CD8-positive, alpha-beta memory T cell (primary cell): Measurements from ENCODE around the gene HEYL. TPM values are rescaled to one million over a fixed set of nuclear protein-coding genes. Genes with fewer than 3 reads are reported as not detected.

Experiments
- CTCF ChIA-PET: fragments of 350-600 bp; sonication (Branson Sonifier 250); formaldehyde crosslinking; loops from one replicate; lab custom pipeline; 2021; ENCODE audit warnings: antibody characterized with exemption; lab: Charles Lee
- POLR2A ChIA-PET: fragments of 350-600 bp; sonication (Branson Sonifier 250); formaldehyde crosslinking; loops from one replicate; lab custom pipeline; 2021; ENCODE audit warnings: antibody characterized with exemption; lab: Charles Lee
- DNase-seq, 5 donors: peaks; one replicate each; pipeline versions ENCODE4 v3.0.0 to v3.0.0-alpha.2; 2020 to 2022; ENCODE audit warnings: mixed read lengths in 1 of 5
- H3K27ac ChIP-seq: one replicate; pipeline ENCODE4 v1.7.0; 2013; ENCODE audit warnings: low read depth, mild to moderate bottlenecking, low read length, moderate library complexity
- H3K27me3 ChIP-seq: 2 replicates; pipeline ENCODE4 v1.7.0; 2013; ENCODE audit warnings: low read length, mild to moderate bottlenecking; ENCODE audit not compliant: insufficient read depth, poor library complexity, severe bottlenecking
- H3K36me3 ChIP-seq: 2 replicates; pipeline ENCODE4 v1.7.0; 2013; ENCODE audit warnings: mild to moderate bottlenecking, low read length, moderate library complexity; ENCODE audit not compliant: insufficient read depth
- H3K4me1 ChIP-seq: 2 replicates; pipeline ENCODE4 v1.7.0; 2013; ENCODE audit warnings: mild to moderate bottlenecking, low read length, moderate library complexity; ENCODE audit not compliant: insufficient read depth
- H3K4me3 ChIP-seq: 2 replicates; pipeline ENCODE4 v1.7.0; 2013; ENCODE audit warnings: mild to moderate bottlenecking, low read length
- H3K9me3 ChIP-seq: 2 replicates; pipeline ENCODE4 v1.7.0; 2013; ENCODE audit warnings: mild to moderate bottlenecking, low read length
- H3K27ac Mint-ChIP-seq, 8 donors: one replicate each; pipeline ENCODE4 v1.8.0; 2020 to 2021; ENCODE audit warnings: mixed read lengths in 8 of 8, mild to moderate bottlenecking in 6 of 8, inconsistent platforms in 3 of 8, moderate library complexity in 3 of 8
- H3K27me3 Mint-ChIP-seq, 2 donors: one replicate each; pipeline ENCODE4 v1.8.0; 2020 to 2021; ENCODE audit warnings: mixed read lengths in 2 of 2, mild to moderate bottlenecking in 1 of 2, moderate library complexity in 1 of 2
- H3K36me3 Mint-ChIP-seq, 3 donors: one replicate each; pipeline ENCODE4 v1.8.0; 2020 to 2021; ENCODE audit warnings: mixed read lengths in 3 of 3, inconsistent platforms in 1 of 3, mild to moderate bottlenecking in 1 of 3
- H3K4me1 Mint-ChIP-seq, 3 donors: one replicate each; pipeline ENCODE4 v1.8.0; 2020 to 2021; ENCODE audit warnings: mixed read lengths in 3 of 3, inconsistent platforms in 1 of 3, mild to moderate bottlenecking in 1 of 3
- H3K4me3 Mint-ChIP-seq, 7 donors: one replicate each; pipeline ENCODE4 v1.8.0; 2020 to 2021; ENCODE audit warnings: mixed read lengths in 7 of 7, mild to moderate bottlenecking in 6 of 7, moderate library complexity in 4 of 7, inconsistent platforms in 2 of 7
- H3K9me3 Mint-ChIP-seq, 5 donors: one replicate each; pipeline ENCODE4 v1.8.0; 2020 to 2022; ENCODE audit warnings: mixed read lengths in 5 of 5, mild to moderate bottlenecking in 3 of 5, moderate library complexity in 2 of 5, inconsistent platforms in 1 of 5
- polyA plus RNA-seq: library from polyadenylated mRNA; unstranded; fragments of 300-500 nt; fragmentation: Illumina TruSeq; gene quantifications from one replicate; pipeline ENCODE4 v1.2.3, GENCODE V29; 2021
- total RNA-seq, 2 experiments: library from RNA; stranded (reverse); gene quantifications; one replicate each; pipeline ENCODE4 v1.2.3, GENCODE V29; 2021

HEYL gene
- total and polyA plus RNA-seq, 3 experiments from 2014 or later, result 0.07 to 0.09 TPM; not detected in 1

DNA sequence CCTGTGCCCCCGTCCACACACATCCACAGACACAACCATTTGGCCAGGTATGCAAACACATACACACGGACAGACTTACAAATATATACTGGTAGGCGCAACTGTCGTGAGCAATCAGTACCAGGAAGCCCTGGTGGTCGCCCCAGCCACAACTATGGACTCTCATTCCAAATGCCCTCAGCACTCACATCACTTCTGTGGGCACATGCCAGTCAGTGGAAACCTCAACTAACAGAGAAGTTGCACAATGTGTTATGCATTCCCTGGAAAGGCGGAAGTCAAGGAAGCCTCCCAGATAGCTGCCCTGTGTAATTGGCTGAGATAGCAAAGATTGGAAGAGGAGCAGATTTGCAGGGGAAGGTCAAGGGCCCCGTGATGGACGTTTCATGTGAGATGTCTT, 1.4 kb upstream of the HEYL start:
- Histone ChIP-seq H3K27me3 (peaks cover 16% of the 10 kb centered on the region), H3K36me3 (no peaks in the 10 kb centered on the region), H3K4me3 (no peak overlapping the region), H3K4me1 (no peaks in the 10 kb centered on the region), H3K27ac (no peak overlapping the region), H3K9me3 (no peaks in the 10 kb centered on the region)
- Mint-ChIP-seq H3K36me3 (no peaks in the 10 kb centered on the region), H3K4me3 (peak overlapping the region in 2 of 7 donors; percentile 14 to 50), H3K27ac (no peak overlapping the region), H3K4me1 (peaks cover 1 to 5% (median 3%) of the 10 kb centered on the region in 3 donors), H3K9me3 (no peaks in the 10 kb centered on the region), H3K27me3 (peaks cover 23 to 39% of the 10 kb centered on the region in 2 donors)
- DNase-seq, result no peak
- CTCF ChIA-PET, result interaction anchor here (1.3 to 2.0 kb wide), 2 partner anchors 13 to 17 kb away, joined by 4 to 6 read pairs; no protein-coding TSS in a partner anchor
- POLR2A ChIA-PET, result no interaction called here

DNA sequence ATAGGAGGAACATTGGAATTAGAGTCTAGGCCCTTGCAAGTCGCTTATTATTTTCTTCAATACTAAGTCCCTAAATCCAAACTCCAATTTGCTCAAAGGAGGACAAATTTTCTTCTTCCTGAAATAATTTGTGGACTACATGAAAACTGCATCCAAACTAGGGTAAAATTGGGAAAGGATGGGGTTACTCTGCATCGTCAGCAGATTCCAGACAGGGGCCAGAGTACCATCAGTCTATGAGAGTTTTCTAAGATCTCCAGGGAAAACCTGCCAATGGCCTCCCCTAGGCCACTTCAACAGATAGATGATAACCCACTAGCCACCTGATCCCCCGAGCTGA, 508 bp downstream of the HEYL start:
- peaks cover 1 to 5% (median 3%) of the 10 kb centered on the region in 3 donors for H3K4me1 Mint-ChIP-seq
- H3K27ac Mint-ChIP-seq, result peak overlapping the region in 1 of 8 donors; percentile 68
- ChIA-PET POLR2A (no interaction called here), CTCF (interaction anchor here (1.1 to 1.5 kb wide), 2 partner anchors 31 to 82 kb away, joined by 3 read pairs; no protein-coding TSS in a partner anchor)
- H3K27me3 Mint-ChIP-seq, result peaks cover 23 to 57% of the 10 kb centered on the region in 2 donors
- DNase-seq, result no peak
- no peaks in the 10 kb centered on the region for H3K36me3 ChIP-seq
- no peaks in the 10 kb centered on the region for H3K36me3 Mint-ChIP-seq
- H3K9me3 ChIP-seq, result no peaks in the 10 kb centered on the region
- H3K4me1 ChIP-seq, result no peaks in the 10 kb centered on the region
- peaks cover 16% of the 10 kb centered on the region for H3K27me3 ChIP-seq
- no peaks in the 10 kb centered on the region for H3K9me3 Mint-ChIP-seq
- no peak overlapping the region for H3K4me3 ChIP-seq
- peak overlapping the region in 5 of 7 donors; percentile 46 to 69 (median 54) for H3K4me3 Mint-ChIP-seq
- no peak overlapping the region for H3K27ac ChIP-seq

DNA sequence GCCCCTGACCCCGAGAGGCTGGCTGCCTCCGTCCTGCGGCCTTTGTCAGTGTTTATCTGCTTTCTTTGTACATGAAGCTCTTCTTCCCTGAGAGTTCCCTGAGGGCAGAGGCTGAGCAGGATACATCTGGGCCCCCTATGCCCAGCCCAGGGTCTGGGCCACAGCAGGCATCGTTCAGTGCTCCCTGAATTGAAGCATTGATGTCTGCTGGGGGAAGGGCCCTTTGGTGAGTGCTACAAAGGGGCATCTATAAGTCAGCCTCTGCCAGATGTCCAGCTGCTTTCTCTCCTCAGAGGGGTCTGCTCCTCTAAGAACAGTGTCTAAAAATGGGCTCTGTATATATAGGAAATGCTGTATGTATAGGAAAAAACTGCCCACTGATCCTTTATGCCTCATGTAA, 2.1 kb downstream of the HEYL start:
- no peaks in the 10 kb centered on the region for H3K36me3 ChIP-seq
- H3K27me3 ChIP-seq, result peaks cover 16% of the 10 kb centered on the region
- peaks cover 1 to 5% (median 3%) of the 10 kb centered on the region in 3 donors for H3K4me1 Mint-ChIP-seq
- H3K4me1 ChIP-seq, result no peaks in the 10 kb centered on the region
- peaks cover 26 to 64% of the 10 kb centered on the region in 2 donors for H3K27me3 Mint-ChIP-seq
- no peaks in the 10 kb centered on the region for H3K9me3 ChIP-seq
- no peaks in the 10 kb centered on the region for H3K9me3 Mint-ChIP-seq
- DNase-seq, result no peak
- H3K4me3 ChIP-seq, result no peak overlapping the region
- no peak overlapping the region for H3K27ac Mint-ChIP-seq
- ChIA-PET CTCF (interaction anchor here (1.0 kb wide), 1 partner anchor 11 kb away, joined by 3 read pairs; no protein-coding TSS in a partner anchor), POLR2A (no interaction called here)
- no peak overlapping the region for H3K4me3 Mint-ChIP-seq
- H3K36me3 Mint-ChIP-seq, result no peaks in the 10 kb centered on the region
- H3K27ac ChIP-seq, result no peak overlapping the region

DNA sequence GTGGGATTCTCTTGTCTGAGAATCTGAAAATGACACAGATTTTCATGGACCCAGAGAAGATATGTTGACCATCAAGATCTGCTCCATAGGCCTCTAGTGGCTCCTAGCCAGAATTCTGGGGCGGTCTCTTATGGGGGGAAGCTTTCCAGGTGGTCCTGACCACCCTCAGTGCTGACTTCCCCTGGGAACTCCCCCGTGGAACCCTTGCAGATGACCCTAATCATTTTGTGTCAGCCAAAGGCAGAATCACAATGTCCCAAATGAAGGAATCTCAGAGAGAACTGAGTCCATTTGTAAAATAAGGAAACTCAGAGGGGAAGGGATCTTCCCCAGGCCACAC, 3.6 kb downstream of the HEYL start:
- H3K9me3 Mint-ChIP-seq, result no peaks in the 10 kb centered on the region
- H3K4me3 ChIP-seq, result no peak overlapping the region
- peaks cover 16% of the 10 kb centered on the region for H3K27me3 ChIP-seq
- no peaks in the 10 kb centered on the region for H3K36me3 ChIP-seq
- H3K9me3 ChIP-seq, result no peaks in the 10 kb centered on the region
- H3K4me1 ChIP-seq, result no peaks in the 10 kb centered on the region
- peaks cover 29 to 64% of the 10 kb centered on the region in 2 donors for H3K27me3 Mint-ChIP-seq
- no peak for DNase-seq
- H3K36me3 Mint-ChIP-seq, result no peaks in the 10 kb centered on the region
- no peak overlapping the region for H3K4me3 Mint-ChIP-seq
- H3K27ac Mint-ChIP-seq, result no peak overlapping the region
- H3K4me1 Mint-ChIP-seq, result peaks cover 1 to 5% (median 3%) of the 10 kb centered on the region in 3 donors
- ChIA-PET POLR2A (no interaction called here), CTCF (no interaction called here)
- no peak overlapping the region for H3K27ac ChIP-seq

DNA sequence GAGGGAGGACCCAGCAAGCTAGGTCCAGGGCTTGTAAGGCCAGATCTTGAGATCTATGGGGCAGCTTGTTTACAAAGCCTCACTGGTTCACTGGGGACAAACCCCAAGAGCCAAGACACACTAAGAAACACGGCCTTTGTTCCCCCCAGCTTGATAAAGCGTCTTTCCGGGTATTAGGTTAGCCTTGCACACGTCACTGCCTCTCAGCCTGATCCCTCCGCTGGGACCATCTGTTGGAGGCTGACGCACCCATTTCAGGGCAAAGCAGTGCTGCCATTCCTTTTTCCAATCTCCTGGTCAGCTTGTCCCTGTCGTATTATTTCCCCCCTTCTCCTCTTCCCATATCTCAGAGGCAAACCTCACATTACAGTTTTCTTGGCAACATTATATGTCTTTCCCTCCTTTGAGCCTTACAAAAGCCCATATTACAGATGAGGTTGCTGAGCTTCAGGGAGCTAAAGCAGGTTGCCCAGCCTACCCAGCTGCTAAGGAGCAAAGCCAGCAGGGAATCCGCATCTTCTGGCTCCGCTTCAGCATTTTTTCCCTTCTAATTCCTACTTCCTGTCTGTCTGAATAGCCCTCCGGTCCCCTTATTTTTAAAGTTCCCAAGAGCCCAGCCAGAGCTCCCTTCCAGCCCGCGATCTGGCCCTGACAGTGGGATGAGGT, 4.1 kb downstream of the HEYL start:
- no peaks in the 10 kb centered on the region for H3K4me1 ChIP-seq
- Mint-ChIP-seq H3K27ac (no peak overlapping the region), H3K4me1 (peaks cover 1 to 5% (median 3%) of the 10 kb centered on the region in 3 donors), H3K4me3 (no peak overlapping the region), H3K36me3 (no peaks in the 10 kb centered on the region), H3K27me3 (peaks cover 29 to 60% of the 10 kb centered on the region in 2 donors), H3K9me3 (no peaks in the 10 kb centered on the region)
- no peaks in the 10 kb centered on the region for H3K36me3 ChIP-seq
- CTCF ChIA-PET, result interaction anchor here (1.3 to 1.6 kb wide), 2 partner anchors 22 to 30 kb away, joined by 4 to 9 read pairs; no protein-coding TSS in a partner anchor
- H3K27ac ChIP-seq, result no peak overlapping the region
- H3K9me3 ChIP-seq, result no peaks in the 10 kb centered on the region
- H3K27me3 ChIP-seq, result peaks cover 16% of the 10 kb centered on the region
- H3K4me3 ChIP-seq, result no peak overlapping the region
- POLR2A ChIA-PET, result no interaction called here
- no peak for DNase-seq

DNA sequence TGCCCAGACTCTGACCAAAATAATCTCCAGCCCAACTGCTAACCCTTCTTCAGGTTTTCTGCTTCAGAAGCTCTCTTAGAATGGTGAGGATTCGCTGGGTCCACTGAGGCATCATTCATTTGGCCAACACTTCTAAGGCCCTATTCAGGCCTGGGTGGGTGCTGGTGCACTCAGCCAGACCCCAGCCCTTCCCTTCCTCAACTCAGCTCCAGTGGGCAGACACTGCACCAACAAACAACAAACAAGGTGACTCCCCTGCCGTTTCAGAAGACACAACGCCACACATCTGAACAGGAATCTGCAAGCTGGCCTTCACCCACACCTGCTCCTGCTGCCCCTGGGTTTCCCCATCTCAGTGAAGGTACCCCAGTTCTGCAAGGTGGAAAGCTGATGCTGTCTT, 6.0 kb downstream of the HEYL start:
- H3K27ac Mint-ChIP-seq, result peak overlapping the region in 1 of 8 donors; percentile 20
- Histone ChIP-seq H3K36me3 (no peaks in the 10 kb centered on the region), H3K27me3 (peaks cover 8% of the 10 kb centered on the region), H3K4me3 (no peak overlapping the region), H3K9me3 (no peaks in the 10 kb centered on the region), H3K27ac (no peak overlapping the region), H3K4me1 (no peaks in the 10 kb centered on the region)
- no peak overlapping the region for H3K4me3 Mint-ChIP-seq
- H3K9me3 Mint-ChIP-seq, result no peaks in the 10 kb centered on the region
- H3K36me3 Mint-ChIP-seq, result no peaks in the 10 kb centered on the region
- peaks cover 19 to 52% of the 10 kb centered on the region in 2 donors for H3K27me3 Mint-ChIP-seq
- POLR2A ChIA-PET, result no interaction called here
- no peak for DNase-seq
- H3K4me1 Mint-ChIP-seq, result no peaks in the 10 kb centered on the region
- CTCF ChIA-PET, result no interaction called here

DNA sequence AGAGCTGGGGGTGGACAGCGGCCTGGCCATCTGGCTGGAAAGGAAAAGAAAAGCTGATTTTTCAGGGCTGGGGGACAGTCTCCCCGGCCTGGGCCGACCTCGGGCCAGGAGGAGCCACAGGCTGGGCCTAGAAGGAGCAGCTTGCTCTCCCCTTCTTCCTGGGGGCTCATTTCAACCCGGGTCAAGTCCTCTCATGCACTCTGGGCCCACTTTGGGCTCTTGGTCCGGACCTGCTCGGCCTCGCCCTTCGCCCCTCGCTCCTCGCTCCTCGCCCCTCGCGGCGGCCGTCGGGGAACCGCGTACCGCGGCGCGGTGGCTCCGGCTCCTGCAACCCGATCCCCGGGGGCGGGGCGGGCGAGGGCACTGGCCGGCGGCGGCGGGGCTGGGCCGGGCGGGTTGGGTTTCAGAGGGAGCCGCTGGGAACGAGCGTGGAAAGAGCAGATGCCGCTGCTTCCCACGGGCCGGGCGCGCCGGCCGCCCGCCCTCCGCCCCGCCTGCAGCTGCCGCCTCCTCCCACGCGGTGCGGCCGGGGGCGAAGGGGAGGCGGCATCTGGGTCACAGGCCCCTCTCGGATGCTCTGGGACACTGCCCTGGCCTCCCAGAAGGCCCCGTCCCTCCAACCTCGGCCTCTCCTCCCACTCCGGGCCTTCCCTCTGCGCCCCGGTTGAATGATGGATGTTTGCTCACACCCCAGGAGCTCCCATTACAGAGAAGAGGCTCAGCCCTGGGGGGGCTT, 6.6 kb downstream of the HEYL start:
- no peak overlapping the region for H3K4me3 Mint-ChIP-seq
- H3K36me3 Mint-ChIP-seq, result no peaks in the 10 kb centered on the region
- H3K9me3 Mint-ChIP-seq, result no peaks in the 10 kb centered on the region
- no peaks in the 10 kb centered on the region for H3K4me1 Mint-ChIP-seq
- Histone ChIP-seq H3K4me3 (no peak overlapping the region), H3K4me1 (no peaks in the 10 kb centered on the region), H3K27me3 (peaks cover 3% of the 10 kb centered on the region), H3K36me3 (no peaks in the 10 kb centered on the region), H3K27ac (no peak overlapping the region), H3K9me3 (no peaks in the 10 kb centered on the region)
- peaks cover 14 to 47% of the 10 kb centered on the region in 2 donors for H3K27me3 Mint-ChIP-seq
- DNase-seq, result no peak
- ChIA-PET CTCF (no interaction called here), POLR2A (no interaction called here)
- no peak overlapping the region for H3K27ac Mint-ChIP-seq

DNA sequence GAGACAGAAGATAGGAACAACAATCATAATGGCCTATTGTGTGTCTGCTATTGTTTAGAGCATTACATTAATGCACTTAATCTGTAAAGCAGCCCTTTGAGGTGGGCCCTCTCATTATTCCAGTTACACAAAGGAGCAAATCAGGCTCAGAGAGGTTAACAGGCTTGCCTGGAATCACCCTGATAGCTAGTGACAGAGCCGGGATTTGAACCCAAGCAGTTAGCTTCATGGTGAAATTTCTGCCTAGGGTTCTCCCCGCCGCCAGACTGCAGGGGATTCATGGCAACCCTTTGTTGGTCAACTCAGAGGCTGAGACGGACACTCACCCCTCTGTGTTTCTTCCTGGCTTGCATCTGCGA, 7.1 kb downstream of the HEYL start:
- H3K4me3 ChIP-seq, result no peak overlapping the region
- Mint-ChIP-seq H3K27me3 (peaks cover 12 to 41% of the 10 kb centered on the region in 2 donors), H3K27ac (no peak overlapping the region), H3K4me1 (no peaks in the 10 kb centered on the region), H3K4me3 (no peak overlapping the region), H3K9me3 (no peaks in the 10 kb centered on the region), H3K36me3 (no peaks in the 10 kb centered on the region)
- no peaks in the 10 kb centered on the region for H3K4me1 ChIP-seq
- no peak for DNase-seq
- ChIA-PET CTCF (no interaction called here), POLR2A (no interaction called here)
- no peaks in the 10 kb centered on the region for H3K27me3 ChIP-seq
- no peaks in the 10 kb centered on the region for H3K36me3 ChIP-seq
- H3K27ac ChIP-seq, result no peak overlapping the region
- no peaks in the 10 kb centered on the region for H3K9me3 ChIP-seq
